ENCODE data around the gene TPST2. TPM values are rescaled to one million over a fixed set of nuclear protein-coding genes. Genes with fewer than 3 reads are reported as not detected.

Gene TPST2
- total and polyA plus RNA-seq, 4 donors = 10.5 to 21.3 (median 14.6) TPM

- Histone ChIP-seq H3K9me3 (ENCODE audit: control insufficient read depth, insufficient read depth, low read length) (no peaks in the 10 kb centered on the region), H3K27ac (ENCODE audit: low read depth, low read length) (no peak overlapping the region), H3K36me3 (ENCODE audit: control insufficient read depth, insufficient read depth, low read length) (no peaks in the 10 kb centered on the region), H3K4me1 (ENCODE audit: control insufficient read depth, insufficient read depth, low read length) (peaks cover 49% of the 10 kb centered on the region), H3K27me3 (ENCODE audit: control insufficient read depth, insufficient read depth, low read length) (no peaks in the 10 kb centered on the region), H3K4me3 (ENCODE audit: low read depth, low read length) (no peak overlapping the region)
- DNase-seq (ENCODE audit: low read depth in 4 of 6, low spot score in 6 of 6) = peak in 1 of 6 donors; percentile 12
- WGBS (ENCODE audit: insufficient coverage) = 55% methylated on average over 1 of the region's 7 CpGs
Observed at GRCh38 chr22:26553056-26553752, 36.7 kb downstream of the TPST2 start.

- Histone ChIP-seq H3K27ac (ENCODE audit: low read depth, low read length) (no peak overlapping the region), H3K9me3 (ENCODE audit: control insufficient read depth, insufficient read depth, low read length) (no peaks in the 10 kb centered on the region), H3K4me1 (ENCODE audit: control insufficient read depth, insufficient read depth, low read length) (peaks cover 49% of the 10 kb centered on the region), H3K36me3 (ENCODE audit: control insufficient read depth, insufficient read depth, low read length) (no peaks in the 10 kb centered on the region), H3K4me3 (ENCODE audit: low read depth, low read length) (no peak overlapping the region), H3K27me3 (ENCODE audit: control insufficient read depth, insufficient read depth, low read length) (no peaks in the 10 kb centered on the region)
- no peak for DNase-seq (ENCODE audit: low read depth in 4 of 6, low spot score in 6 of 6)
- 58% methylated on average over 8 of the region's 10 CpGs for WGBS (ENCODE audit: insufficient coverage)
Observed at GRCh38 chr22:26552466-26552865, 37.5 kb downstream of the TPST2 start.

GRCh38 chr22:26551568-26551967, 38.4 kb downstream of the TPST2 start:
- no peaks in the 10 kb centered on the region for H3K36me3 ChIP-seq (ENCODE audit: control insufficient read depth, insufficient read depth, low read length)
- no peaks in the 10 kb centered on the region for H3K27me3 ChIP-seq (ENCODE audit: control insufficient read depth, insufficient read depth, low read length)
- no peaks in the 10 kb centered on the region for H3K9me3 ChIP-seq (ENCODE audit: control insufficient read depth, insufficient read depth, low read length)
- WGBS (ENCODE audit: insufficient coverage) = 100% methylated on average over 1 of the region's 2 CpGs
- H3K4me1 ChIP-seq (ENCODE audit: control insufficient read depth, insufficient read depth, low read length) = peaks cover 51% of the 10 kb centered on the region
- no peak overlapping the region for H3K27ac ChIP-seq (ENCODE audit: low read depth, low read length)
- no peak for DNase-seq (ENCODE audit: low read depth in 4 of 6, low spot score in 6 of 6)
- no peak overlapping the region for H3K4me3 ChIP-seq (ENCODE audit: low read depth, low read length)

- WGBS (ENCODE audit: insufficient coverage) = 36% methylated on average over 6 of the region's 8 CpGs
- Histone ChIP-seq H3K4me3 (ENCODE audit: low read depth, low read length) (no peak overlapping the region), H3K27me3 (ENCODE audit: control insufficient read depth, insufficient read depth, low read length) (no peaks in the 10 kb centered on the region), H3K27ac (ENCODE audit: low read depth, low read length) (peak overlapping the region; percentile 71), H3K4me1 (ENCODE audit: control insufficient read depth, insufficient read depth, low read length) (peaks cover 53% of the 10 kb centered on the region), H3K36me3 (ENCODE audit: control insufficient read depth, insufficient read depth, low read length) (no peaks in the 10 kb centered on the region), H3K9me3 (ENCODE audit: control insufficient read depth, insufficient read depth, low read length) (no peaks in the 10 kb centered on the region)
- peak; percentile 19 to 83 (median 46) for DNase-seq (ENCODE audit: low read depth in 4 of 6, low spot score in 6 of 6)
Observed at GRCh38 chr22:26550498-26551033, 39.4 kb downstream of the TPST2 start.

GRCh38 chr22:26549902-26550497, 39.9 kb downstream of the TPST2 start:
- DNase-seq (ENCODE audit: low read depth in 4 of 6, low spot score in 6 of 6) = no peak
- WGBS (ENCODE audit: insufficient coverage) = 67% methylated on average over 1 of the region's 4 CpGs
- Histone ChIP-seq H3K9me3 (ENCODE audit: control insufficient read depth, insufficient read depth, low read length) (no peaks in the 10 kb centered on the region), H3K27ac (ENCODE audit: low read depth, low read length) (peak overlapping the region; percentile 71), H3K4me3 (ENCODE audit: low read depth, low read length) (no peak overlapping the region), H3K36me3 (ENCODE audit: control insufficient read depth, insufficient read depth, low read length) (no peaks in the 10 kb centered on the region), H3K4me1 (ENCODE audit: control insufficient read depth, insufficient read depth, low read length) (peaks cover 47% of the 10 kb centered on the region), H3K27me3 (ENCODE audit: control insufficient read depth, insufficient read depth, low read length) (no peaks in the 10 kb centered on the region)

- Histone ChIP-seq H3K27ac (ENCODE audit: low read depth, low read length) (no peak overlapping the region), H3K36me3 (ENCODE audit: control insufficient read depth, insufficient read depth, low read length) (peaks cover 3% of the 10 kb centered on the region), H3K4me1 (ENCODE audit: control insufficient read depth, insufficient read depth, low read length) (peaks cover 39% of the 10 kb centered on the region), H3K4me3 (ENCODE audit: low read depth, low read length) (no peak overlapping the region), H3K9me3 (ENCODE audit: control insufficient read depth, insufficient read depth, low read length) (no peaks in the 10 kb centered on the region), H3K27me3 (ENCODE audit: control insufficient read depth, insufficient read depth, low read length) (no peaks in the 10 kb centered on the region)
- no peak for DNase-seq (ENCODE audit: low read depth in 4 of 6, low spot score in 6 of 6)
- 92% methylated on average over 5 of the region's 6 CpGs for WGBS (ENCODE audit: insufficient coverage)
Observed at GRCh38 chr22:26548984-26549383, 40.9 kb downstream of the TPST2 start.

GRCh38 chr22:26548303-26548702, 41.6 kb downstream of the TPST2 start:
- DNase-seq (ENCODE audit: low read depth in 4 of 6, low spot score in 6 of 6) = no peak
- 89% methylated on average over 3 of the region's 3 CpGs for WGBS (ENCODE audit: insufficient coverage)
- Histone ChIP-seq H3K4me3 (ENCODE audit: low read depth, low read length) (no peak overlapping the region), H3K9me3 (ENCODE audit: control insufficient read depth, insufficient read depth, low read length) (no peaks in the 10 kb centered on the region), H3K4me1 (ENCODE audit: control insufficient read depth, insufficient read depth, low read length) (peaks cover 38% of the 10 kb centered on the region), H3K27me3 (ENCODE audit: control insufficient read depth, insufficient read depth, low read length) (no peaks in the 10 kb centered on the region), H3K36me3 (ENCODE audit: control insufficient read depth, insufficient read depth, low read length) (peaks cover 3% of the 10 kb centered on the region), H3K27ac (ENCODE audit: low read depth, low read length) (no peak overlapping the region)

- 100% methylated on average over 2 of the region's 4 CpGs for WGBS (ENCODE audit: insufficient coverage)
Observed at GRCh38 chr22:26547837-26548236, 42.1 kb downstream of the TPST2 start.

GRCh38 chr22:26547426-26547825, 42.5 kb downstream of the TPST2 start:
- Histone ChIP-seq H3K4me3 (ENCODE audit: low read depth, low read length) (no peak overlapping the region), H3K27ac (ENCODE audit: low read depth, low read length) (no peak overlapping the region), H3K36me3 (ENCODE audit: control insufficient read depth, insufficient read depth, low read length) (peaks cover 6% of the 10 kb centered on the region), H3K9me3 (ENCODE audit: control insufficient read depth, insufficient read depth, low read length) (no peaks in the 10 kb centered on the region), H3K27me3 (ENCODE audit: control insufficient read depth, insufficient read depth, low read length) (no peaks in the 10 kb centered on the region), H3K4me1 (ENCODE audit: control insufficient read depth, insufficient read depth, low read length) (peaks cover 33% of the 10 kb centered on the region)
- WGBS (ENCODE audit: insufficient coverage) = 96% methylated on average over 3 of the region's 7 CpGs
- DNase-seq (ENCODE audit: low read depth in 4 of 6, low spot score in 6 of 6) = no peak

More at GRCh38 chr22:26547837-26548236, 42.1 kb downstream of the TPST2 start:
- peaks cover 3% of the 10 kb centered on the region for H3K36me3 ChIP-seq (ENCODE audit: control insufficient read depth, insufficient read depth, low read length)
- H3K27ac ChIP-seq (ENCODE audit: low read depth, low read length) = no peak overlapping the region
- peaks cover 33% of the 10 kb centered on the region for H3K4me1 ChIP-seq (ENCODE audit: control insufficient read depth, insufficient read depth, low read length)
- H3K27me3 ChIP-seq (ENCODE audit: control insufficient read depth, insufficient read depth, low read length) = no peaks in the 10 kb centered on the region
- no peak overlapping the region for H3K4me3 ChIP-seq (ENCODE audit: low read depth, low read length)
- no peak for DNase-seq (ENCODE audit: low read depth in 4 of 6, low spot score in 6 of 6)
- H3K9me3 ChIP-seq (ENCODE audit: control insufficient read depth, insufficient read depth, low read length) = no peaks in the 10 kb centered on the region

GRCh38 chr22:26546282-26546681, 43.6 kb downstream of the TPST2 start:
- DNase-seq (ENCODE audit: low read depth in 4 of 6, low spot score in 6 of 6) = peak in 1 of 6 donors; percentile 30

More at GRCh38 chr22:26546282-26546681, 43.6 kb downstream of the TPST2 start:
- 67% methylated on average over 5 of the region's 5 CpGs for WGBS (ENCODE audit: insufficient coverage)
- Histone ChIP-seq H3K27ac (ENCODE audit: low read depth, low read length) (no peak overlapping the region), H3K27me3 (ENCODE audit: control insufficient read depth, insufficient read depth, low read length) (no peaks in the 10 kb centered on the region), H3K4me1 (ENCODE audit: control insufficient read depth, insufficient read depth, low read length) (peaks cover 30% of the 10 kb centered on the region), H3K9me3 (ENCODE audit: control insufficient read depth, insufficient read depth, low read length) (no peaks in the 10 kb centered on the region), H3K4me3 (ENCODE audit: low read depth, low read length) (no peak overlapping the region), H3K36me3 (ENCODE audit: control insufficient read depth, insufficient read depth, low read length) (peaks cover 10% of the 10 kb centered on the region)
